NB4 (cell line): ENCODE measurements around the gene MAP4K4.

Experiments
- POLR2A ChIP-seq: IDR thresholded peaks from 2 replicates; pipeline ENCODE4 v1.6.1; 2011; ENCODE audit warnings: mild to moderate bottlenecking; ENCODE audit not compliant: insufficient read length; ENCODE audit errors: extremely low read depth
- TF ChIP-seq, protein P1 (sequence below): IDR thresholded peaks from one replicate; pipeline ENCODE4 v1.5.1; 2012; ENCODE audit warnings: low read depth, low read length

GRCh38 chr2:101735166-101735533 lies 37.6 kb downstream of the MAP4K4 start:
- TF ChIP-seq, protein P1, sequence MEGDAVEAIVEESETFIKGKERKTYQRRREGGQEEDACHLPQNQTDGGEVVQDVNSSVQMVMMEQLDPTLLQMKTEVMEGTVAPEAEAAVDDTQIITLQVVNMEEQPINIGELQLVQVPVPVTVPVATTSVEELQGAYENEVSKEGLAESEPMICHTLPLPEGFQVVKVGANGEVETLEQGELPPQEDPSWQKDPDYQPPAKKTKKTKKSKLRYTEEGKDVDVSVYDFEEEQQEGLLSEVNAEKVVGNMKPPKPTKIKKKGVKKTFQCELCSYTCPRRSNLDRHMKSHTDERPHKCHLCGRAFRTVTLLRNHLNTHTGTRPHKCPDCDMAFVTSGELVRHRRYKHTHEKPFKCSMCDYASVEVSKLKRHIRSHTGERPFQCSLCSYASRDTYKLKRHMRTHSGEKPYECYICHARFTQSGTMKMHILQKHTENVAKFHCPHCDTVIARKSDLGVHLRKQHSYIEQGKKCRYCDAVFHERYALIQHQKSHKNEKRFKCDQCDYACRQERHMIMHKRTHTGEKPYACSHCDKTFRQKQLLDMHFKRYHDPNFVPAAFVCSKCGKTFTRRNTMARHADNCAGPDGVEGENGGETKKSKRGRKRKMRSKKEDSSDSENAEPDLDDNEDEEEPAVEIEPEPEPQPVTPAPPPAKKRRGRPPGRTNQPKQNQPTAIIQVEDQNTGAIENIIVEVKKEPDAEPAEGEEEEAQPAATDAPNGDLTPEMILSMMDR, result no peak
- TF ChIP-seq POLR2A, result no peak
